Mucosa of gallbladder (tissue), 1 donor: ENCODE results near the gene CATSPER4. TPM values are rescaled to one million over a fixed set of nuclear protein-coding genes. Genes with fewer than 3 reads are reported as not detected.

Experiments
- DNase-seq: peaks from one replicate; pipeline ENCODE4 v3.0.0-alpha.2; 2020; ENCODE audit warnings: low spot score
- total RNA-seq: library from RNA; stranded (reverse); gene quantifications from one replicate; pipeline ENCODE4 v1.2.1, GENCODE V29; 2021
- donor health status: DM: no; HTN: no; CAD: no.

Gene CATSPER4
- not detected for total RNA-seq

GRCh38 chr1:26190373-26190987 lies at the start of gene CATSPER4:
CATSPER4 (plus strand) TSS chr1:26190602; CDS start chr1:26190628, 26 bp downstream.
- no peak for DNase-seq

GRCh38 chr1:26142159-26142558 lies 48.2 kb upstream of the CATSPER4 start:
- DNase-seq = no peak

- DNase-seq = peak; percentile 87
These were observed 45.1 kb upstream of the CATSPER4 start for GRCh38 chr1:26145041-26145959.

GRCh38 chr1:26145960-26146294 lies 44.5 kb upstream of the CATSPER4 start:
- DNase-seq = no peak

- DNase-seq = no peak
These were observed 41.5 kb upstream of the CATSPER4 start for GRCh38 chr1:26148887-26149286.

- DNase-seq = no peak
These were observed 36.4 kb upstream of the CATSPER4 start for GRCh38 chr1:26153966-26154532.

GRCh38 chr1:26154750-26155149 lies 35.7 kb upstream of the CATSPER4 start:
- no peak for DNase-seq

- no peak for DNase-seq
These were observed 34.8 kb upstream of the CATSPER4 start for GRCh38 chr1:26155370-26156284.

- no peak for DNase-seq
These were observed 33.9 kb upstream of the CATSPER4 start for GRCh38 chr1:26156285-26157038.

GRCh38 chr1:26158271-26158907 lies 32.0 kb upstream of the CATSPER4 start:
- DNase-seq = no peak

GRCh38 chr1:26158908-26159742 lies 31.3 kb upstream of the CATSPER4 start, which contains the start of gene FAM110D:
FAM110D (plus strand) TSS chr1:26159079; CDS start chr1:26161292, 2,213 bp downstream.
- no peak for DNase-seq

- DNase-seq = no peak
These were observed 30.7 kb upstream of the CATSPER4 start for GRCh38 chr1:26159743-26160039.

- DNase-seq = no peak
These were observed 29.6 kb upstream of the CATSPER4 start for GRCh38 chr1:26160527-26161414.

GRCh38 chr1:26161415-26162219 lies 28.8 kb upstream of the CATSPER4 start:
- peak; percentile 45 for DNase-seq

GRCh38 chr1:26162220-26162709 lies 28.1 kb upstream of the CATSPER4 start:
- DNase-seq = no peak

GRCh38 chr1:26163684-26164035 lies 26.7 kb upstream of the CATSPER4 start:
- DNase-seq = no peak

- DNase-seq = no peak
These were observed 26.2 kb upstream of the CATSPER4 start for GRCh38 chr1:26164036-26164860.
